Gastrocnemius medialis (tissue), 4 donors: ENCODE data around the gene MTG1. TPM values are rescaled to one million over a fixed set of nuclear protein-coding genes. Genes with fewer than 3 reads are reported as not detected.

ENCODE experiments used
- ATAC-seq, 2 donors: fragments of 150-250 bp; one replicate each; pipeline ENCODE4 v1.9.1; 2016
- DNase-seq, 2 donors: peaks; one replicate each; pipeline ENCODE4 v3.0.0-alpha.2; 2019
- H3K27ac ChIP-seq, 4 donors: fragments of 200-600 bp; sonication (generic); 1 replicate in 1 of 4; 2 replicates in 3 of 4; pipeline ENCODE4 v1.5.1; 2016 to 2018; ENCODE audit warnings: mild to moderate bottlenecking in 2 of 4, moderate library complexity in 1 of 4
- H3K27me3 ChIP-seq, 3 donors: fragments of 200-600 bp; sonication (generic) in 2 of 3; 1 replicate in 1 of 3; 2 replicates in 2 of 3; pipeline versions ENCODE4 v1.5.1 to v1.6.0; 2016 to 2019; ENCODE audit warnings: mild to moderate bottlenecking in 1 of 3, moderate library complexity in 1 of 3
- H3K36me3 ChIP-seq, 2 donors: fragments of 200-600 bp; sonication (generic) in 1 of 2; one replicate each; pipeline ENCODE4 v1.5.1; 2017 to 2018
- H3K4me1 ChIP-seq, 2 donors: fragments of 200-600 bp; sonication (generic) in 1 of 2; one replicate each; pipeline ENCODE4 v1.5.1; 2016 to 2017; ENCODE audit warnings: mild to moderate bottlenecking in 2 of 2
- H3K4me3 ChIP-seq, 4 donors: fragments of 200-600 bp; sonication (generic) in 3 of 4; 1 replicate in 1 of 4; 2 replicates in 3 of 4; pipeline ENCODE4 v1.5.1; 2016 to 2019; ENCODE audit warnings: mild to moderate bottlenecking in 2 of 4
- H3K9me3 ChIP-seq, 3 donors: fragments of 200-600 bp; sonication (generic) in 2 of 3; 1 replicate in 1 of 3; 2 replicates in 2 of 3; pipeline ENCODE4 v1.5.1; 2016 to 2019
- POLR2A ChIP-seq, 2 donors: fragments of 450-650 bp; IDR thresholded peaks; one replicate each; pipeline ENCODE4 v1.6.1; 2017; ENCODE audit warnings: antibody characterized with exemption in 2 of 2, mild to moderate bottlenecking in 2 of 2, moderate library complexity in 2 of 2
- in situ Hi-C, 4 donors: fragments of 200-750 bp; cut with MboI; loops; one replicate each; pipeline versions ENCODE4 v1.15.0 to v1.8.0; 2017; ENCODE audit warnings: low sequenced_read_pairs in 4 of 4
- intact Hi-C: fragments of 100-400 bp; cut with DNase I; formaldehyde crosslinking; loops from one replicate; pipeline ENCODE4 v1.15.1; 2023; ENCODE audit warnings: low total_unique reads
- total RNA-seq, 4 donors: library from RNA; depleted of rRNA; stranded (reverse); fragments of >200 nt; gene quantifications; one replicate each; pipeline versions ENCODE4 v1.1.0 to v1.2.3, GENCODE V29; 2016
- TF ChIP-seq, protein P1 (sequence below), 5 experiments: fragments of 450-650 bp in 3 of 5; fragments of 200-600 bp in 2 of 5; sonication (generic) in 2 of 5; IDR thresholded peaks in 4 of 5; conservative IDR thresholded peaks in 1 of 5; 1 replicate in 4 of 5; 2 replicates in 1 of 5; pipeline ENCODE4 v1.5.1; 2016 to 2019; ENCODE audit warnings: antibody characterized with exemption in 5 of 5, mild to moderate bottlenecking in 3 of 5, moderate library complexity in 3 of 5

MTG1 gene
- total RNA-seq, 4 donors from 2014 or later: 12.2 to 23.9 (median 14.1) TPM

DNA sequence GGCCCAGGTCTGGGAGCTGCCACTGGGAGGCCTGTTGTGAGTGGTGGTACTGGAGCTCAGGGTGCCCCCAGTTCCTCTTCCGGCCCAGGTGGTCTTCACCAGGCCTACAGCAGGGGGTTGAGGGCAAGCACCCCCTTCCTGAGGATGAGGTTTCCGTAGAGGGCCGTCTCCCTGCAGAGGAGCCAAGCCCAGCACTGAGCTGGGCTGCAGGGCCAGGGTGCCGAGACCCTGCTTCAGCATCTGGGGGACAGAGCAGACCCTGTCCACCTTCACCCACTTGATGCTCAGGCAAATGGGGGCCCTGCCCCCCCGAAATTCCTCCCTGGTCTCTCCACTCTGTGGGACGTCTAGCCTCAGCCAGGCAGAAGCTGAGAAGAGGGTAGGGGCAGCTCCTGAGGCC lies 38.7 kb upstream of the MTG1 start:
- Histone ChIP-seq H3K4me1 (peaks cover 4 to 8% of the 10 kb centered on the region in 2 donors), H3K36me3 (no peaks in the 10 kb centered on the region), H3K9me3 (no peaks in the 10 kb centered on the region), H3K27me3 (peaks cover 4 to 21% (median 13%) of the 10 kb centered on the region in 3 donors), H3K27ac (no peak overlapping the region), H3K4me3 (no peak overlapping the region)
- TF ChIP-seq POLR2A (IDR thresholded peaks at IDR 0.05): no peak
- TF ChIP-seq, protein P1, sequence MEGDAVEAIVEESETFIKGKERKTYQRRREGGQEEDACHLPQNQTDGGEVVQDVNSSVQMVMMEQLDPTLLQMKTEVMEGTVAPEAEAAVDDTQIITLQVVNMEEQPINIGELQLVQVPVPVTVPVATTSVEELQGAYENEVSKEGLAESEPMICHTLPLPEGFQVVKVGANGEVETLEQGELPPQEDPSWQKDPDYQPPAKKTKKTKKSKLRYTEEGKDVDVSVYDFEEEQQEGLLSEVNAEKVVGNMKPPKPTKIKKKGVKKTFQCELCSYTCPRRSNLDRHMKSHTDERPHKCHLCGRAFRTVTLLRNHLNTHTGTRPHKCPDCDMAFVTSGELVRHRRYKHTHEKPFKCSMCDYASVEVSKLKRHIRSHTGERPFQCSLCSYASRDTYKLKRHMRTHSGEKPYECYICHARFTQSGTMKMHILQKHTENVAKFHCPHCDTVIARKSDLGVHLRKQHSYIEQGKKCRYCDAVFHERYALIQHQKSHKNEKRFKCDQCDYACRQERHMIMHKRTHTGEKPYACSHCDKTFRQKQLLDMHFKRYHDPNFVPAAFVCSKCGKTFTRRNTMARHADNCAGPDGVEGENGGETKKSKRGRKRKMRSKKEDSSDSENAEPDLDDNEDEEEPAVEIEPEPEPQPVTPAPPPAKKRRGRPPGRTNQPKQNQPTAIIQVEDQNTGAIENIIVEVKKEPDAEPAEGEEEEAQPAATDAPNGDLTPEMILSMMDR (IDR thresholded peaks at IDR 0.05 in 4 of 5, conservative IDR thresholded peaks at IDR 0.05 in 1 of 5): no peak
- in situ Hi-C loops: no loop called here
- ATAC-seq (no peak), DNase-seq (no peak)
- intact Hi-C loops: no loop called here

DNA sequence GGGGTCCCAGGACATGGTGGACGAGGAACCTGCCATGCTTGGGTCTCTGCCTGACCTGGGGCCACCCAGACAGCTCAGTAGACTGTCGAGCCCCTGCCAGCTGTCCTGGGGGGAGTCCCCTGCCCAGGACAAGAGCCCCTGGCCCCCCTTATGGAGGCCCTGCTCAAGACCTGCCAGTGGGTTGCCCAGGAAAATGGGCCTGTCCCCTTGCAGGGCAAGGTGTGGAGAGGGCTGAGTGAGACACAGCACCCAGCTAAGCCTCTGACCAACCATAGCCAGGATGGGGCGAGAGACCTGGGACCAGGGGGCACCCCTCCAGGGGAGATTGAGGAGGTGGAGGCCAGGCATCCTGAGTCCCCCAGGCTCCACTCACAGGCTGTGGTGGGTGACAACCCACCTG lies 38.0 kb upstream of the MTG1 start:
- DNase-seq (no peak), ATAC-seq (no peak)
- TF ChIP-seq, protein P1 (IDR thresholded peaks at IDR 0.05 in 4 of 5, conservative IDR thresholded peaks at IDR 0.05 in 1 of 5): no peak
- TF ChIP-seq POLR2A (IDR thresholded peaks at IDR 0.05): no peak
- H3K27ac ChIP-seq: no peak overlapping the region
- in situ Hi-C loops (no loop called here), intact Hi-C loops (no loop called here)
- H3K9me3 ChIP-seq: no peaks in the 10 kb centered on the region
- H3K27me3 ChIP-seq: peaks cover 4 to 21% (median 13%) of the 10 kb centered on the region in 3 donors
- no peak overlapping the region for H3K4me3 ChIP-seq
- H3K36me3 ChIP-seq: no peaks in the 10 kb centered on the region
- peaks cover 4 to 8% of the 10 kb centered on the region in 2 donors for H3K4me1 ChIP-seq

DNA sequence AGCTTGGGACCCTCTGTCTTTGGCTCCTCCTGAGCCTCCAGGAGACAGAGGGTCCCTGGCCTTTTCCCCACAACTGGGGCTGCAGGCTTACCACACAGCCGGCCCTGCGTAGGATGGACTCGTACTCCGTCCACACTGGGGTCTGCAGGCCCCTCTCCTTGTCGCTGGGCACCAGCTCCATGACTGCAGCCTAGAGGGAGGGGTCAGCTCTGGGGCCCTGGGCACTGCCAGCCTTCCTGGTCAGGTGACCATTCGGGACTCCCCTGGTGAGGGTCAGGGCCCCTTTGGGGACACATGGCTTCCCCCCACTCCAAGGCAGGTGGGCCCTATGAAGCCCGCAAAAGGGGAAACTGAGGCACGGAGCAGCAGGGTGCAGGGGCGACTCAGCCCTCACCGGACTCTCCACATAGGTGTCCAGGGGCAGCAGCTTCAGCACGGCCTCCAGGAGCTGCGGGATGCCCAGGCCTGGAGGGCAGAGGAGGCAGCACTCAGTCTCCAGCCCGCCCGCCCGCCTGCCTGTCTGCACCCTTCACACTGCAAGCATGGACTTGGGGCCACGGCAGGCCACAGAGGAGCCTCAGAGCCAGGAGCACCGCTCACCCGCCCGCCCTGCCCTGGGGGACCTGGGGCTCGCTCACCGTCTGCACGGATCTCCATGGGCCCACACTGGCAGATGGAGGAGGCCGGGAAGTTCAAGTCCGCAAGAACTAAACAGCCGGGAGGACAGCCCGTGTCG lies 37.2 kb upstream of the MTG1 start:
- Histone ChIP-seq H3K36me3 (no peaks in the 10 kb centered on the region), H3K4me3 (peak overlapping the region; percentile 62 to 78 (median 66)), H3K4me1 (peaks cover 4 to 8% of the 10 kb centered on the region in 2 donors), H3K9me3 (no peaks in the 10 kb centered on the region), H3K27me3 (peaks cover 4 to 21% (median 13%) of the 10 kb centered on the region in 3 donors), H3K27ac (no peak overlapping the region)
- in situ Hi-C loops: no loop called here
- ATAC-seq: no peak
- intact Hi-C loops: loop anchor here (1.0 kb wide), 1 partner anchor 44 kb away; no protein-coding TSS in a partner anchor
- TF ChIP-seq, protein P1 (IDR thresholded peaks at IDR 0.05 in 4 of 5, conservative IDR thresholded peaks at IDR 0.05 in 1 of 5): no peak
- no peak for TF ChIP-seq POLR2A (IDR thresholded peaks at IDR 0.05)
- no peak for DNase-seq

DNA sequence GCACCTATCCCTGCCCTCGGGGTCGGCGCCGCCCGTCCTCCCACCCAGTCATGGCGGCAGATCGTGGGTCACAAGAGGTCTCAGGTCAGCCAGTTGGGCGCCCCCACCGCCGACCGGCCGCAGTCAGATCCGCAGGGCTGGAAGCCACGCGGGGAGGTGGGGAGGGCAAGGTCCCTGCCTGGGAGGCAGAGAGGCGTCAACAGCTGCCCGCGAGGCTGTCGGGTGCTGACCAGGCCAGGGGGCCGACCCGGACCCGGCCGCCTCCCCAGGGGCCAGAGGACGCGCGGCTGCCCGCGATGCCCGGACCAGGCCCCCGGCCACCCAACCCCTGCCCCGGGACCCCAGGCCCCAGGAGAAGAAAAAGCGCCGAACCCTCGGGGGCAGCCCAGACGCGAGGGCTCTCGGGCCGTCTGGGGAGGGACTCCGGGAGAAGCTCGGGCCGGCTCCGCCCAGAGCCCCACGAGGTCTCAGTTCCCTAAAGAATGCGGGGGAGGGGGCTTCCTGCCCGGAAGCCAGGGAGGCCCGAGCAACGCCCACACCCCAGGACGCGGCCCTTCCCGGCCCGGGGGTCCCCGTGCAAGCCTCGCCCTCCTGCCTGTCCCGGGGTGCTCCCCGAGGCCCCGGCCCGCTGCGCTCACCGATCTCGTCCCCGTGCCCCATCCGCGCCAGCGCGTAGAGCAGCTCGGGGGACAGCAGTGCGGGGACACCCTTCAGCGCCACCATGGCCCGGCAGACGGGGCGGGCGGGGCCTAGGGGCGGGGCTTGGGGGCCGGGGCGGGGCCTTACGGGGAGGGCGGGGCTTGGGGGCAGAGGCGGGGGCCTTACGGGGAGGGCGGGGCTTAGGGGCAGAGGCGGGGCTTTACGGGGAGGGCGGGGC lies 36.4 kb upstream of the MTG1 start, which contains the start of gene FUOM:
TSS of gene FUOM (minus strand) at position 735 of the 877 bp plus-strand sequence. CDS start at position 723, 12 bp downstream.
- peak in 1 of 2 donors; percentile 33 for DNase-seq
- TF ChIP-seq, protein P1 (IDR thresholded peaks at IDR 0.05 in 4 of 5, conservative IDR thresholded peaks at IDR 0.05 in 1 of 5): no peak
- TF ChIP-seq POLR2A (IDR thresholded peaks at IDR 0.05): no peak
- Histone ChIP-seq H3K9me3 (no peaks in the 10 kb centered on the region), H3K36me3 (peaks cover 0 to 8% of the 10 kb centered on the region in 2 donors), H3K4me3 (peak within 1 kb of the TSS; percentile 62 to 78 (median 66)), H3K4me1 (peaks cover 4 to 8% of the 10 kb centered on the region in 2 donors), H3K27ac (peak within 1 kb of the TSS; percentile 34 to 61 (median 51)), H3K27me3 (peaks cover 4 to 21% (median 13%) of the 10 kb centered on the region in 3 donors)
- intact Hi-C loops (loop anchor here (1.0 kb wide), 1 partner anchor 43 kb away; no protein-coding TSS in a partner anchor), in situ Hi-C loops (no loop called here)
- ATAC-seq: peak; percentile 51 to 73
